ENCODE data around the gene ALDH8A1. TPM values are rescaled to one million over a fixed set of nuclear protein-coding genes. Genes with fewer than 3 reads are reported as not detected.

The ALDH8A1 gene
- total and polyA plus RNA-seq, 2 donors, result 0.60 to 1.1 TPM

- no peak overlapping the region for H3K4me3 ChIP-seq (ENCODE audit: low read depth, low read length)
- no peaks in the 10 kb centered on the region for H3K36me3 ChIP-seq (ENCODE audit: insufficient read depth)
- no peak for DNase-seq (ENCODE audit: extremely low spot score)
- WGBS, result 77% methylated on average over 5 of the region's 5 CpGs
- no peaks in the 10 kb centered on the region for H3K4me1 ChIP-seq (ENCODE audit: insufficient read depth)
- no peak overlapping the region for H3K27ac ChIP-seq (ENCODE audit: low read depth)
Observed at GRCh38 chr6:134937426-134937825, 12.5 kb downstream of the ALDH8A1 start.

- no peak overlapping the region for H3K4me3 ChIP-seq (ENCODE audit: low read depth, low read length)
- DNase-seq (ENCODE audit: extremely low spot score), result no peak
- no peak overlapping the region for H3K27ac ChIP-seq (ENCODE audit: low read depth)
- whole genome bisulfite sequencing, result 55% methylated on average over 5 of the region's 5 CpGs
- H3K4me1 ChIP-seq (ENCODE audit: insufficient read depth), result no peaks in the 10 kb centered on the region
- no peaks in the 10 kb centered on the region for H3K36me3 ChIP-seq (ENCODE audit: insufficient read depth)
Observed at GRCh38 chr6:134936931-134937330, 13.0 kb downstream of the ALDH8A1 start.

- H3K27ac ChIP-seq (ENCODE audit: low read depth), result no peak overlapping the region
- no peak overlapping the region for H3K4me3 ChIP-seq (ENCODE audit: low read depth, low read length)
- WGBS, result 89% methylated on average over 5 of the region's 5 CpGs
- no peaks in the 10 kb centered on the region for H3K36me3 ChIP-seq (ENCODE audit: insufficient read depth)
- no peak for DNase-seq (ENCODE audit: extremely low spot score)
- H3K4me1 ChIP-seq (ENCODE audit: insufficient read depth), result no peaks in the 10 kb centered on the region
Observed at GRCh38 chr6:134936476-134936875, 13.4 kb downstream of the ALDH8A1 start.

GRCh38 chr6:134934793-134935485 is 15.0 kb downstream of the ALDH8A1 start:
- 89% methylated on average over 5 of the region's 5 CpGs for WGBS
- no peak for DNase-seq (ENCODE audit: extremely low spot score)
- Histone ChIP-seq H3K36me3 (ENCODE audit: insufficient read depth) (no peaks in the 10 kb centered on the region), H3K4me1 (ENCODE audit: insufficient read depth) (no peaks in the 10 kb centered on the region), H3K27ac (ENCODE audit: low read depth) (no peak overlapping the region), H3K4me3 (ENCODE audit: low read depth, low read length) (no peak overlapping the region)

GRCh38 chr6:134932535-134933470 is 17.1 kb downstream of the ALDH8A1 start:
- WGBS, result 93% methylated on average over 11 of the region's 11 CpGs
- Histone ChIP-seq H3K4me1 (ENCODE audit: insufficient read depth) (no peaks in the 10 kb centered on the region), H3K27ac (ENCODE audit: low read depth) (no peak overlapping the region), H3K4me3 (ENCODE audit: low read depth, low read length) (no peak overlapping the region), H3K36me3 (ENCODE audit: insufficient read depth) (no peaks in the 10 kb centered on the region)
- no peak for DNase-seq (ENCODE audit: extremely low spot score)

GRCh38 chr6:134932098-134932497 is 17.8 kb downstream of the ALDH8A1 start:
- Histone ChIP-seq H3K4me1 (ENCODE audit: insufficient read depth) (no peaks in the 10 kb centered on the region), H3K36me3 (ENCODE audit: insufficient read depth) (no peaks in the 10 kb centered on the region), H3K4me3 (ENCODE audit: low read depth, low read length) (no peak overlapping the region), H3K27ac (ENCODE audit: low read depth) (no peak overlapping the region)
- WGBS, result 65% methylated on average over 5 of the region's 5 CpGs
- DNase-seq (ENCODE audit: extremely low spot score), result no peak

- 90% methylated on average over 6 of the region's 6 CpGs for WGBS
- Histone ChIP-seq H3K27ac (ENCODE audit: low read depth) (no peak overlapping the region), H3K4me3 (ENCODE audit: low read depth, low read length) (no peak overlapping the region), H3K4me1 (ENCODE audit: insufficient read depth) (no peaks in the 10 kb centered on the region), H3K36me3 (ENCODE audit: insufficient read depth) (no peaks in the 10 kb centered on the region)
- DNase-seq (ENCODE audit: extremely low spot score), result no peak
Observed at GRCh38 chr6:134930463-134930862, 19.4 kb downstream of the ALDH8A1 start.

GRCh38 chr6:134928151-134928900 is 21.6 kb downstream of the ALDH8A1 start:
- Histone ChIP-seq H3K4me3 (ENCODE audit: low read depth, low read length) (no peak overlapping the region), H3K36me3 (ENCODE audit: insufficient read depth) (no peaks in the 10 kb centered on the region), H3K4me1 (ENCODE audit: insufficient read depth) (no peaks in the 10 kb centered on the region), H3K27ac (ENCODE audit: low read depth) (no peak overlapping the region)
- no peak for DNase-seq (ENCODE audit: extremely low spot score)
- WGBS, result 84% methylated on average over 6 of the region's 6 CpGs

- Histone ChIP-seq H3K4me3 (ENCODE audit: low read depth, low read length) (no peak overlapping the region), H3K4me1 (ENCODE audit: insufficient read depth) (no peaks in the 10 kb centered on the region), H3K36me3 (ENCODE audit: insufficient read depth) (no peaks in the 10 kb centered on the region), H3K27ac (ENCODE audit: low read depth) (no peak overlapping the region)
- WGBS, result 80% methylated on average over 3 of the region's 3 CpGs
- no peak for DNase-seq (ENCODE audit: extremely low spot score)
Observed at GRCh38 chr6:134925800-134926199, 24.1 kb downstream of the ALDH8A1 start.

- 82% methylated on average over 6 of the region's 6 CpGs for WGBS
- H3K36me3 ChIP-seq (ENCODE audit: insufficient read depth), result no peaks in the 10 kb centered on the region
- no peak for DNase-seq (ENCODE audit: extremely low spot score)
- no peaks in the 10 kb centered on the region for H3K4me1 ChIP-seq (ENCODE audit: insufficient read depth)
- no peak overlapping the region for H3K4me3 ChIP-seq (ENCODE audit: low read depth, low read length)
- H3K27ac ChIP-seq (ENCODE audit: low read depth), result no peak overlapping the region
Observed at GRCh38 chr6:134921721-134922261, 28.1 kb downstream of the ALDH8A1 start.

GRCh38 chr6:134921276-134921675 is 28.6 kb downstream of the ALDH8A1 start:
- DNase-seq (ENCODE audit: extremely low spot score), result no peak
- H3K4me3 ChIP-seq (ENCODE audit: low read depth, low read length), result no peak overlapping the region
- no peaks in the 10 kb centered on the region for H3K4me1 ChIP-seq (ENCODE audit: insufficient read depth)
- H3K36me3 ChIP-seq (ENCODE audit: insufficient read depth), result no peaks in the 10 kb centered on the region
- 85% methylated on average over 5 of the region's 5 CpGs for WGBS
- no peak overlapping the region for H3K27ac ChIP-seq (ENCODE audit: low read depth)

GRCh38 chr6:134920422-134920821 is 29.5 kb downstream of the ALDH8A1 start:
- DNase-seq (ENCODE audit: extremely low spot score), result no peak
- Histone ChIP-seq H3K4me3 (ENCODE audit: low read depth, low read length) (no peak overlapping the region), H3K36me3 (ENCODE audit: insufficient read depth) (no peaks in the 10 kb centered on the region), H3K27ac (ENCODE audit: low read depth) (no peak overlapping the region), H3K4me1 (ENCODE audit: insufficient read depth) (no peaks in the 10 kb centered on the region)
- 60% methylated on average over 2 of the region's 2 CpGs for WGBS

- DNase-seq (ENCODE audit: extremely low spot score), result no peak
- H3K4me3 ChIP-seq (ENCODE audit: low read depth, low read length), result no peak overlapping the region
- 93% methylated on average over 17 of the region's 17 CpGs for WGBS
Observed at GRCh38 chr6:134918418-134918961, 31.4 kb downstream of the ALDH8A1 start.

More at GRCh38 chr6:134918418-134918961, 31.4 kb downstream of the ALDH8A1 start:
- H3K4me1 ChIP-seq (ENCODE audit: insufficient read depth), result no peaks in the 10 kb centered on the region
- H3K27ac ChIP-seq (ENCODE audit: low read depth), result no peak overlapping the region
- no peaks in the 10 kb centered on the region for H3K36me3 ChIP-seq (ENCODE audit: insufficient read depth)
